ENCODE measurements around the gene GALNT6.
"Not testable (repeated sequence)": the region's sequence is repeated elsewhere in the genome, so short reads cannot be mapped to it uniquely, and the experiment has no call there.

GALNT6 gene

DNA sequence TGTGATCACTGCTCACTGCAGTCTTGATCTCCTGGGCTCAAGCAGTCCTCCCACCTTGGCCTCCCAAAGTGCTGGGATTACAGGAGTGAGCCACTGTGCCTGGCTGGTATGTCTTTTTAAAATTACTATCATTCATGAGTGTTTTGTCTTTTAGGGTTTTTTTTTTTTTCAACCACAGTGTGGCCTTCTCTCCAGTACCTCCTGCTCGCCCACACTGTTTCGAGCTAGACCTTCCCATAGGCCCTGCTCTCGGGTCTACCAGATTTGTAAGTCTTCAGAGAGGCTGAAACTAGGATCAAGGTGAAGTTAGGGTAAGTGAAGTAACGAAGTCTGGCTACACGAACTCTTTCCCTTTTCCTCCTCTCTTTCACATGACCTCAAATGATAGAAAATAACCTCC, 68.8 kb downstream of the GALNT6 start:
- no peak for DNase-seq (ENCODE audit: low read depth)

DNA sequence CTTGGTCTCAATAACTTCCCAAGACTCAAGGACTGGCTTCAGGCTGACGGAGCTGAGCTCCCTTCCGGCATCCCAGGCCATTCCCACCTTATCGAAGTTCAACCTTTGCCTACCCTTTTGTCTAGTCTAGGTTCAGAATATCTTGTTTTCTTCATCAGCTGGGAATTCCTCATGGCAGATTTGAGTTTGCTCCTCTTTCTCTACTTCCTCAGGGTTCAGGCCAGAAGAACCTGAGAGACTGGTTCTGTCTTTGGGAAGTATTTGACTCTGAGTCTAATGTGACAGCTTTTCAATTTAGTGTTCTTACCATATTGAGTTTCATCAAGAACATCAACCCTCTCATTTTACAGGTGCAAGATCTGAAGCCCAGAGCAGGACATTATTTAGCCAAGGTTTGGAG, 69.3 kb downstream of the GALNT6 start:
- DNase-seq (ENCODE audit: low read depth) = no peak

DNA sequence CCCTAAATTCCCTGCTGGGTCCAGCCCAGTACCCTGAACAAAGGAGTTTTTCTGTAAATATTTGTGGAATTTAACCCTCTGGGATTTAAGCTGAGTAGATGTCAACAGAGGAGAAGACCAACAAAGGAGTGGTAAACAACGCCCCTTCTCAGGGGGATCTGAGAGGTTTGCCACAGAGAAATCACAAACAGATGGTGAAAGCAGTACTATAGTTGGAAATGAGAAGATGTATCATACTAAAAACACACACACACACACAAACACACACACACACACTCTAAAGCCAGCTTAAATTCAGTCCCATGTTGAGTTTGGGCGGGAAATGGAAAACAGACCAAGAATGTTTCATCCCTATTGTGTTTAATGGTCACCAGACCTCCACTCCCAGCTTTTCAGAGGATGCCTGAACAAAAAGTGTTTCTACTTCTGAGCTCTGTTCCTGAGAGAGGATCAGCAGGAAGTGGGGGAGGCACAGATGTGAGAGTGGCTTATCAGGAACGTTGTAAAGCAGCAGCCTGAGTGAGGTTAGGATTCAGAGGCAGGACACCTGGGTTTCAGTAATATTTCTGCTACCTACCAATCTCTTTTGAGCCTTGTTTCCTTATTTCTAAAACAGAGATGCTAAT, 70.4 kb downstream of the GALNT6 start:
- DNase-seq (ENCODE audit: low read depth) = no peak

DNA sequence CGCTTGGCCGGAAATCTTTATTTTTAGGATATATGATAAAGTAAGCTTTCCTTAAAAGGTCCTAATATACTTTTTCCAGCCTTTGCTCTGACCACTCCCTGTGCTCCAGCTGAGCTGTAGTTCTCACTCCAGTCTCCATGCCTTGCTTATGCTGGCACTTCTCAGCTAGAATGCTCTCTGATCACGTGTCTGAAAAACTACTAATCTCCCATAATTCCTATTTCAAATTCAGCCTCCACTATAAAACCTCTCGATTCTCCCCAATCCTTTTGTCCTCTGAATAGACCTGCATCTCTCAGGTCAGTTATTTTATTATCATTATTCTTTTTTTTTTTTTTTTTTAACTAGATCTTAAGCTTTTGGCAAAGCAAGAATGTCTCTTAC, 70.9 kb downstream of the GALNT6 start:
- DNase-seq (ENCODE audit: low read depth) = no peak

DNA sequence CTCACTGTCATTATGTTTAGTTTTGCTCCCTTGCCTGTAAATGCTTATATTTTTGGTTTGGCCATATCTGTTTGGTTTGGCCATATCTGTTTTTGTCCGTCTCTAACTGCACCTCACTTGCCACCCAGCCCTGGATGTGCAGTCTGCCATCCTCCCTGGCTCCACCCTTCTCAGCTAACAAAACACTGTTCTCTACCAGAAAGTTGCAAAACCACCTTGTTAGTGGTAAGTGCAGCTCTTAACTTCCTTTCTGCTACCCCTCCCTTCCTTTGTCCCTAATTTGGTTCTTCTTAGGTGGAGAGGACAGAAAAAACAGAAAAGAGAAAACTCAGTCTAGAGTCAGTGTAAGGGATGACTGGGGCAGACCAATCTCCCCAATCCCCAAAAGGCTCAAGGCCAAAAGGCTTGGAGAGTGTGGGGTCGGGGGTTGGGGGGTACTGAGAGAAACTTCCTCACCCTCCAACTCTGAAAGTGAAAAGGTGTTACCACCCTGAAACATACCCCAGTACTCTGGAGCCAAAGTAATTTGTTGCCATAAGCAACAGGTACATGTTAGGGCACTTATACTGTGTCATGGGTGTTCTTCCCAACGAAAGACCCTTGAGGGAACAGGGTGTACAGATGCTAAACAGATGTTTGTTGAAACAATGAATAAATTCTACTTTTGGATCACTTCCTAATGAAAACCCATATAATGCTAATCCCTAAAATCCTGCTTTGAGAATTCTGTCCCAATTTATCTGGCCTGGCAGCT, 72.2 kb downstream of the GALNT6 start:
- DNase-seq (ENCODE audit: low read depth) = no peak

DNA sequence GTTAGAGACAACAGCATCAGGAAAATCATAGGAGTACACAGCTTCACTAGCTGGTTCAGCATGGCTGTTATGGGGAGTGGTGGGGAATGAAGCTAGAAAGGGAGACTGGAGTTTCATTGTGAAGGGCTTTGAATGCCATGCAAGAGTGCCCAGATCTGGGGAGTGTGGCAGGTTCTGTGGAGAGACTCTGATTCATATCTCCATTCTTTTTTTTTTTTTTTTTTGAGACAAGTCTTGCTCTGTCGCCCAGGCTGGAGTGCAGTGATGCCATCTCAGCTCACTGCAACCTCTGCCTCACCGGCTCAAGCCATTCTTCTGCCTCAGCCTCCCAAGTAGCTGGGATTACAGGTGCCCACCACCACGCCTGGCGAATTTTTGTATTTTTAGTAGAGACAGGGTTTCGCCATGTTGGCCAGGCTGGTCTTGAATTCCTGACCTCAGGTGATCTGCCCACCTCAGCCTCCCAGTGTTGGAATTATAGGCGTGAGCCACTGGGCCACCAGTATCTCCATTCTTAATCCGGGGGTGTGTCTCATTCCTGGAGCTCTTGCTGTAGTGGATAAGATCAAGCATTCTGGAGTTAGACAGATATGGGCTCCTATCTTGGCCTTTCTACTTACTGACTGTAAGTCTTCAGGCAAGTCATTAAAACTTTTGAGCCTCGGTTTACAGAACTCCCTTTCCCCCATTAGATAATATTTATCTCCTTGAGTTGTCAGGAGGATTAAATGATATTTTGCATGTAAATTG, 73.0 kb downstream of the GALNT6 start:
- DNase-seq (ENCODE audit: low read depth) = not testable (repeated sequence)

DNA sequence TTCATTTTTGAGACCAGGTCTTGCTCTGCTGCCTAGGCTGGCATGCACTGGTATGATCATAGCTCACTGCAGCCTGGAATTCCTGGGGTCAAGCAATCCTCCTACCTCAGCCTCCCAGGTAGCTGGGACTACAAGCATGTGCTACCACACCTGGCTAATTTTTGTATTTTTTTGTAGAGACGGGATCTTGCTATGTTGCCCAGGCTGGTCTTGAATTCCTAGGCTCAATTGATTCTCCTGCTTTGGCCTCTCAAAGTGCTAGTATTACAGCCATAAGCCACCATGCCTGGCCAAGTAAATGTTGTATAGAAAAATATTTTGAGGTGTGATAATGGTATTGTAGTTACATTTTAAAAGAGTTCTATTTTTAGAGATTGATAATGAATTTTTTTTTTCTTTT, 79.8 kb downstream of the GALNT6 start:
- DNase-seq (ENCODE audit: low read depth) = no peak

DNA sequence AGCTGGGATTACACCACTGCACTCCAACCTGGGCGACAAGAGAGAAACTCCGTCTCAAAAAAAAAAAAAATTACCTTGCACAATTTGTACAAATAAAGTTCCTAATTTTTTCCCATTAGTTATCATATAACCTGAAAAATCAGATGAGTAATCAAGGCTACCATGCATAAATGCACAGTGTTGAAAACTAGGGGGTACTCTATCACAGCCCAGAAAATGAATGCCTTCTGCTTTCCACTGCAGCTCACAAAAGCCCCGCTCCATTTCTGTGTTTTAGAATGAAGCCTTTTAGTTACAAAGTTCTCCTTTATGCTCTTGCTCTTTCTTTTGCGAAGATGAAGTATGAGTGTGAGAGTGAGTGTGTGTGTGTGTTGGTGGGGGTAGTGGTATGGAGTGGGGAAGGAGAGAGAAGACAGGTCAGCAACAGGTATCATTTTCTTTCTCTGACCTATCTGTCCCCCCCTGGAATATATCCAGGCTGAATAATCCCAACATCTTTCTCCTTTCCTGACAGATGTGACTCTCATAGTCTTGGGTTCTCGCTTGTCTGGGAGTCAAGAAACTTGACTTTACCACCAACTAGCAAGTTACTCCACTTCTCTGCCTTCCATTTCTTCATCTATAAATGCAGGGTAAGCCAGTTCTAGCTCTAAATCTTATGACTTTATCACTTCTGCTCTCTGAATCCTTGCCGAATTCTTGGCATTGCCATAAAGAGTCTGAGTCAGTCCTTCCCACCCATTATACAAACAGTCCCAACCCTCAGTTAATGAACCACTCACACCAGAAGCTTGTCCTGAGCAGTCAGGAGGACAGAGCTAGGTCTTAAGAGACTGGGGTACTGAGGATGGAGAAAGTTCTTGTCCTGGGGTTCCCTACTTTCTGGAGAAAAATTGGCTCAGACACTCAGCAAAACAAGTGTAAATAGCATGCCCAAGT, 83.3 kb downstream of the GALNT6 start:
- peak; percentile 65 for DNase-seq (ENCODE audit: low read depth)

DNA sequence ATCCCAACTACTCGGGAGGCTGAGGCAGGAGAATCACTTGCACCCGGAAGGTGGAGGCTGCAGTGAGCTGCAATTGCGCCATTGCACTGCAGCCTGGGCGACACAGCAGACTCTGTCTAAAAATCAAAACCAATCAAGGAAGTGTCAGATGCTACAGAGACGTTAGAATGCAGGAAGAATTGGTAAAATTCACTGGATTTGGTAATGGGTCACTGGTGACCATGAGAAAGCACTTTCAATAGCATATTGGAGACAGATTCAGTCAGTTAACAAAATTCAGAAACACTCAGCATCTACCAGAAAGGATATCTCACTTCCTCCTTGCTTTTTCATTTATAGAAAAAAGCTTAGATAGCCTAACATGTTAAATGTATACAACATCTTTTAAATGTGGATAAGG, 84.7 kb downstream of the GALNT6 start:
- DNase-seq (ENCODE audit: low read depth) = no peak
